IMR-90 (cell line): ENCODE measurements around the gene CHN2. TPM values are rescaled to one million over a fixed set of nuclear protein-coding genes. Genes with fewer than 3 reads are reported as not detected.
"Not testable (repeated sequence)": the region's sequence is repeated elsewhere in the genome, so short reads cannot be mapped to it uniquely, and the experiment has no call there.

Experiments
- ATAC-seq: fragments of 200-7000 bp; cut with Tn5 transposase; 2 replicates; pipeline ENCODE4 v1.9.1; 2020; ENCODE audit warnings: low read depth, mild to moderate bottlenecking, moderate library complexity
- BruUV-seq: library from RNA; stranded (reverse); fragments of 400-500 nt; replicated peaks from 2 replicates; lab custom pipeline; 2021; lab: Mats Ljungman, UMichigan
- CTCF ChIA-PET: fragments of 300-600 bp; formaldehyde crosslinking; extraction: SDS; loops from one replicate; lab custom pipeline; 2021; ENCODE audit warnings: antibody characterized with exemption; lab: Yijun Ruan, JAX
- POLR2A ChIA-PET: fragments of 300-600 bp; sonication (Branson Sonifier 250); formaldehyde crosslinking; loops from one replicate; lab custom pipeline; 2022; ENCODE audit warnings: antibody characterized with exemption; ENCODE audit not compliant: unreplicated experiment; lab: Charles Lee
- DNase-seq: peaks from one replicate; pipeline ENCODE4 v3.0.0; 2013
- H2AFZ ChIP-seq: replicated peaks from 2 replicates; pipeline ENCODE3; 2013; ENCODE audit warnings: low read length, mild to moderate bottlenecking; ENCODE audit not compliant: poor library complexity
- H2AK5ac ChIP-seq: 2 replicates; pipeline ENCODE4 v1.6.1; 2013; ENCODE audit warnings: low read depth, low read length, inconsistent platforms
- H2AK9ac ChIP-seq: replicated peaks from 2 replicates; pipeline ENCODE3; 2013; ENCODE audit warnings: mild to moderate bottlenecking, low read depth, low read length, moderate library complexity; ENCODE audit not compliant: poor library complexity
- H2BK120ac ChIP-seq: 2 replicates; pipeline ENCODE4 v1.6.1; 2013; ENCODE audit warnings: low read depth, low read length, inconsistent platforms
- H2BK15ac ChIP-seq: 3 replicates; pipeline ENCODE4 v1.6.1; 2013; ENCODE audit warnings: low read depth, low read length, inconsistent platforms
- H2BK20ac ChIP-seq: 2 replicates; pipeline ENCODE4 v1.6.1; 2013; ENCODE audit warnings: low read depth, mild to moderate bottlenecking, inconsistent platforms, low read length, moderate library complexity
- H2BK5ac ChIP-seq: 2 replicates; pipeline ENCODE4 v1.6.1; 2013; ENCODE audit warnings: mild to moderate bottlenecking, low read depth, low read length, inconsistent platforms; ENCODE audit not compliant: poor library complexity, severe bottlenecking
- H3K14ac ChIP-seq: replicated peaks from 2 replicates; pipeline ENCODE4 v1.6.1; 2013; ENCODE audit warnings: low read depth, low read length, inconsistent platforms
- H3K18ac ChIP-seq: 2 replicates; pipeline ENCODE4 v1.6.1; 2013; ENCODE audit warnings: low read depth, low read length, control low read depth
- H3K23ac ChIP-seq: 2 replicates; pipeline ENCODE4 v1.6.1; 2013; ENCODE audit warnings: low read depth, low read length, inconsistent platforms
- H3K27ac ChIP-seq: 2 replicates; pipeline ENCODE4 v1.5.1; 2013; ENCODE audit warnings: mild to moderate bottlenecking, control low read depth, low read length; ENCODE audit not compliant: insufficient read depth
- H3K27me3 ChIP-seq: 2 replicates; pipeline ENCODE4 v1.6.1; 2013; ENCODE audit warnings: low read length; ENCODE audit not compliant: control insufficient read depth, insufficient read depth
- H3K36me3 ChIP-seq: 2 replicates; pipeline ENCODE4 v1.6.1; 2013; ENCODE audit warnings: low read length, mixed read lengths; ENCODE audit not compliant: control insufficient read depth, insufficient read depth
- H3K4ac ChIP-seq: 2 replicates; pipeline ENCODE4 v1.6.1; 2013; ENCODE audit warnings: low read depth, low read length, inconsistent platforms
- H3K4me1 ChIP-seq: 2 replicates; pipeline ENCODE4 v1.6.1; 2013; ENCODE audit warnings: low read length, mixed read lengths; ENCODE audit not compliant: control insufficient read depth, insufficient read depth
- H3K4me2 ChIP-seq: 2 replicates; pipeline ENCODE4 v1.6.1; 2013; ENCODE audit warnings: low read depth, mild to moderate bottlenecking, control low read depth, low read length, moderate library complexity
- H3K4me3 ChIP-seq: 2 replicates; pipeline ENCODE4 v1.5.1; 2013; ENCODE audit warnings: low read depth, mild to moderate bottlenecking, control low read depth, low read length, moderate library complexity; ENCODE audit not compliant: insufficient read depth
- H3K56ac ChIP-seq: 2 replicates; pipeline ENCODE4 v1.6.1; 2013; ENCODE audit warnings: low read length, inconsistent platforms; ENCODE audit not compliant: insufficient read depth; ENCODE audit errors: extremely low read depth
- H3K79me1 ChIP-seq, 2 experiments: 2 replicates each; pipeline ENCODE4 v1.6.1; 2013; ENCODE audit warnings: low read length in 2 of 2, inconsistent platforms in 1 of 2, low read depth in 1 of 2
- H3K9ac ChIP-seq: 2 replicates; pipeline ENCODE4 v1.6.1; 2013; ENCODE audit warnings: low read depth, low read length, control low read depth
- H3K9me1 ChIP-seq: 2 replicates; pipeline ENCODE4 v1.6.1; 2013; ENCODE audit warnings: low read length, inconsistent platforms; ENCODE audit not compliant: insufficient read depth
- H3K9me3 ChIP-seq: 2 replicates; pipeline ENCODE4 v1.6.1; 2013; ENCODE audit warnings: low read length; ENCODE audit not compliant: control insufficient read depth, insufficient read depth
- H4K20me1 ChIP-seq: 2 replicates; pipeline ENCODE4 v1.6.1; 2013; ENCODE audit warnings: low read length, inconsistent platforms; ENCODE audit not compliant: insufficient read depth
- H4K5ac ChIP-seq: 2 replicates; pipeline ENCODE4 v1.6.1; 2013; ENCODE audit warnings: mild to moderate bottlenecking, low read depth, low read length, control low read depth
- H4K8ac ChIP-seq, 2 experiments: 2 replicates each; pipeline ENCODE4 v1.6.1; 2013; ENCODE audit warnings: low read depth in 2 of 2, low read length in 2 of 2, control low read depth in 1 of 2, inconsistent platforms in 1 of 2
- H4K91ac ChIP-seq: 2 replicates; pipeline ENCODE4 v1.6.1; 2013; ENCODE audit warnings: low read depth, low read length, inconsistent platforms; ENCODE audit not compliant: insufficient read depth
- WGBS, 2 experiments: methylation state at CpG; one replicate each; pipeline versions ENCODE4 v1.1.5 to v1.1.7; 2013; ENCODE audit warnings: missing lambda C conversion rate in 2 of 2; ENCODE audit not compliant: insufficient read length in 1 of 2; ENCODE audit errors: extremely low coverage in 2 of 2; 5-methylcytosine and 5-hydroxymethylcytosine counted together
- dilution Hi-C: fragments of 300-500 bp; cut with HindIII; formaldehyde crosslinking; loops from one replicate; pipeline ENCODE4 v1.14.3; 2018; ENCODE audit warnings: low sequenced_read_pairs; ENCODE audit not compliant: unreplicated experiment
- in situ Hi-C: fragments of 300-500 bp; cut with MboI; formaldehyde crosslinking; loops from 3 replicates; pipeline ENCODE4 v1.14.3; 2019; ENCODE audit warnings: low sequenced_read_pairs, inconsistent platforms, mixed read lengths
- intact Hi-C: fragments of 100-400 bp; cut with micrococcal nuclease; formaldehyde crosslinking; loops from 2 replicates; pipeline ENCODE4 v1.10.0; 2022
- polyA plus RNA-seq, 3 experiments: library from polyadenylated mRNA; depleted of rRNA; stranded (reverse); fragments of >200 nt; gene quantifications; 2 replicates each; pipeline ENCODE4 v1.2.3, GENCODE V29; 2012; ENCODE audit warnings: low replicate concordance in 1 of 3
- total RNA-seq: library from RNA; depleted of rRNA; stranded (reverse); fragments of >200 nt; gene quantifications from 2 replicates; pipeline ENCODE4 v1.2.3, GENCODE V29; 2012

CHN2 gene
- total and polyA plus RNA-seq, 2 of the 4 experiments (the other 2 are of a cell fraction), result not detected

DNA sequence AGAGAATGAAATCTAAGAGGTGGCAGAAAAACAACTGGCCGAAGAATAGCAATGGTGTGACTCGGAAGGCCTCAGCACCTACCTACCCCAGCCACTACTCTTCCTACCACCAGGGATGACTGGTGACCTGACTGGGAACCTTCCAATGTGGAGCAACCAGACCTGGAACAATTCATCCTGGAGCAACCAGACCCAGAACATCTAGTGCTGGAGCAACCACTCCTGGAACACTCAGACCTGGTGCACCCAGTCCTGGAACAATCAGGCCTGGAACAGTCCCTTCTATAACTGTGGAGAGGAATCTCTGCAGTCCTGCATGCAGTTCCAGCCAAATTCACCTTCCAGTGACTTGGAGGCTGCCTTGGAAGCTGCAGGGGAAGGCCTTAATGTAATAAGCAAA, 18.2 kb downstream of the CHN2 start:
- ATAC-seq, CTCF ChIA-PET, H2AK9ac ChIP-seq, H2BK120ac ChIP-seq, H3K18ac ChIP-seq, H3K56ac ChIP-seq, BruUV-seq, H3K9me1 ChIP-seq, H3K27me3 ChIP-seq, H4K5ac ChIP-seq, H3K9me3 ChIP-seq, H3K27ac ChIP-seq, H3K23ac ChIP-seq, H2AFZ ChIP-seq, H3K9ac ChIP-seq, H3K4me2 ChIP-seq, H2BK20ac ChIP-seq, H3K14ac ChIP-seq, in situ Hi-C loops, intact Hi-C loops, H2BK5ac ChIP-seq, DNase-seq, H2BK15ac ChIP-seq, H4K91ac ChIP-seq, H3K79me1 ChIP-seq, H3K4ac ChIP-seq, dilution Hi-C loops, H3K36me3 ChIP-seq, H4K8ac ChIP-seq, H2AK5ac ChIP-seq, H3K4me1 ChIP-seq, H4K20me1 ChIP-seq, POLR2A ChIA-PET, H3K4me3 ChIP-seq: not testable (repeated sequence)
- WGBS, 2 experiments, result no CpG with 5 or more reads among the region's 2 CpGs
